A549 (cell line): ENCODE results near the gene CNTF. TPM values are rescaled to one million over a fixed set of nuclear protein-coding genes. Genes with fewer than 3 reads are reported as not detected.

Source experiments
- ATAC-seq, 2 experiments: fragments of 200-7000 bp in 1 of 2; fragments of >200 bp in 1 of 2; cut with Nextera tagmentation in 1 of 2; cut with Tn5 transposase in 1 of 2; 3 replicates each; pipeline versions ENCODE4 v1.8.0 to v1.9.1; 2018 to 2020; ENCODE audit warnings: mild to moderate bottlenecking in 1 of 2, moderate library complexity in 1 of 2
- CTCF ChIA-PET: fragments of 300-600 bp; sonication (Branson Sonifier 250); formaldehyde crosslinking; extraction: SDS; loops from one replicate; lab custom pipeline; 2021; ENCODE audit warnings: antibody characterized with exemption, inconsistent platforms; lab: Yijun Ruan, JAX
- POLR2A ChIA-PET: fragments of 350-600 bp; formaldehyde crosslinking; extraction: SDS; loops from one replicate; lab custom pipeline; 2021; ENCODE audit warnings: antibody characterized with exemption, inconsistent platforms; lab: Yijun Ruan, JAX
- DNase-seq, 2 experiments: peaks; one replicate each; pipeline versions ENCODE4 v3.0.0 to v3.0.0-alpha.2; 2011 to 2016; ENCODE audit warnings: low read depth in 1 of 2, low spot score in 1 of 2
- FAIRE-seq: peaks from 2 replicates; lab custom pipeline; 2011; peaks lifted over from hg19 to GRCh38; lab: Jason Lieb, UNC
- H3K27ac ChIP-seq, 2 experiments: fragments of >200 bp; sonication (Bioruptor Twin); formaldehyde crosslinking; 3 replicates each; pipeline ENCODE4 v1.5.1; 2016 to 2017
- H3K4me1 ChIP-seq: fragments of >200 bp; sonication (Bioruptor Twin); formaldehyde crosslinking; 3 replicates; pipeline ENCODE4 v1.6.1; 2016
- H3K4me2 ChIP-seq: fragments of >200 bp; sonication (Bioruptor Twin); formaldehyde crosslinking; 3 replicates; pipeline ENCODE4 v1.6.1; 2016
- H3K4me3 ChIP-seq: fragments of >200 bp; sonication (Bioruptor Twin); formaldehyde crosslinking; 3 replicates; pipeline ENCODE4 v1.5.1; 2016
- H3K9me3 ChIP-seq: fragments of >200 bp; sonication (Bioruptor Twin); formaldehyde crosslinking; 3 replicates; pipeline ENCODE4 v1.6.1; 2016
- CHD4 ChIP-seq: fragments of 200-600 bp; sonication (generic); IDR thresholded peaks from 2 replicates; pipeline ENCODE4 v1.6.1; 2016; ENCODE audit warnings: antibody characterized with exemption, mild to moderate bottlenecking, borderline replicate concordance
- EHMT2 ChIP-seq: fragments of 200-600 bp; sonication (generic); IDR thresholded peaks from 2 replicates; pipeline ENCODE4 v1.6.1; 2016; ENCODE audit warnings: antibody characterized with exemption, low read depth, mild to moderate bottlenecking, moderate library complexity
- EP300 ChIP-seq, 2 experiments: fragments of >200 bp; sonication (Bioruptor Twin); formaldehyde crosslinking; IDR thresholded peaks; 2 replicates in 1 of 2; 3 replicates in 1 of 2; pipeline ENCODE4 v1.6.1; 2016 to 2017
- FOSL2 ChIP-seq, 2 experiments: fragments of 450-650 bp in 1 of 2; fragments of >200 bp in 1 of 2; sonication (Bioruptor Twin) in 1 of 2; formaldehyde crosslinking; IDR thresholded peaks; 2 replicates each; pipeline versions ENCODE4 v1.5.0 to v1.6.1; 2016 to 2020; ENCODE audit warnings: mild to moderate bottlenecking in 1 of 2, moderate library complexity in 1 of 2
- HDAC2 ChIP-seq: fragments of 200-600 bp; sonication (generic); IDR thresholded peaks from 2 replicates; pipeline ENCODE4 v1.6.1; 2016
- HOXA7 ChIP-seq: fragments of 250-450 bp; sonication (Bioruptor Pico); IDR thresholded peaks from 2 replicates; pipeline ENCODE4 v1.5.0; 2020; ENCODE audit warnings: mild to moderate bottlenecking, moderate library complexity
- HOXB13 ChIP-seq: fragments of 250-450 bp; sonication (Bioruptor Pico); IDR thresholded peaks from 2 replicates; pipeline ENCODE4 v1.5.0; 2020; ENCODE audit warnings: low read depth, mild to moderate bottlenecking, moderate library complexity
- HOXB5 ChIP-seq: fragments of 250-450 bp; sonication (Bioruptor Pico); IDR thresholded peaks from 2 replicates; pipeline ENCODE4 v1.5.0; 2020; ENCODE audit warnings: mild to moderate bottlenecking, moderate library complexity
- KDM1A ChIP-seq: fragments of 200-600 bp; sonication (generic); IDR thresholded peaks from 2 replicates; pipeline ENCODE4 v1.6.1; 2016; ENCODE audit warnings: low read depth, mild to moderate bottlenecking
- NFE2L2 ChIP-seq: fragments of 150-350 bp; conservative IDR thresholded peaks from 2 replicates; pipeline ENCODE4 v1.6.1; 2014; ENCODE audit warnings: low read length
- NPAS2 ChIP-seq: fragments of 250-450 bp; sonication (Bioruptor Pico); IDR thresholded peaks from 2 replicates; pipeline ENCODE4 v1.8.0; 2022; ENCODE audit warnings: mild to moderate bottlenecking, moderate library complexity, borderline replicate concordance
- PHF8 ChIP-seq: fragments of 200-600 bp; sonication (generic); IDR thresholded peaks from 2 replicates; pipeline ENCODE4 v1.6.1; 2016; ENCODE audit warnings: low read depth, mild to moderate bottlenecking, antibody characterized with exemption, moderate library complexity, borderline replicate concordance
- POLR2AphosphoS2 ChIP-seq: conservative IDR thresholded peaks from 2 replicates; pipeline ENCODE4 v1.6.1; 2012; ENCODE audit warnings: low read length, improper control_type of control experiment, inconsistent platforms
- RAD21 ChIP-seq, 2 experiments: fragments of >200 bp in 1 of 2; sonication (Bioruptor Twin) in 1 of 2; formaldehyde crosslinking in 1 of 2; IDR thresholded peaks in 1 of 2; conservative IDR thresholded peaks in 1 of 2; 2 replicates in 1 of 2; 3 replicates in 1 of 2; pipeline ENCODE4 v1.6.1; 2012 to 2018; ENCODE audit warnings: inconsistent platforms in 1 of 2
- RFX5 ChIP-seq: fragments of 450-650 bp; IDR thresholded peaks from 2 replicates; pipeline ENCODE4 v1.7.1; 2014; ENCODE audit warnings: antibody characterized with exemption, mild to moderate bottlenecking, moderate library complexity
- SREBF2 ChIP-seq: fragments of 450-650 bp; IDR thresholded peaks from 2 replicates; pipeline ENCODE4 v1.6.1; 2014; ENCODE audit warnings: mild to moderate bottlenecking, moderate library complexity
- ZFP36 ChIP-seq: fragments of 450-650 bp; IDR thresholded peaks from 2 replicates; pipeline ENCODE4 v1.6.1; 2014; ENCODE audit warnings: borderline replicate concordance; ENCODE audit not compliant: partially characterized antibody
- WGBS: methylation state at CpG from one replicate; pipeline ENCODE4 v1.1.6; 2017; ENCODE audit errors: missing lambda C conversion rate; 5-methylcytosine and 5-hydroxymethylcytosine counted together
- polyA plus RNA-seq, 4 experiments: library from polyadenylated mRNA; depleted of rRNA in 3 of 4; stranded (reverse); fragments of >200 nt; fragmentation: RNase III in 1 of 4; extraction: RNeasy Plus Mini Kit Qiagen cat#74134 plus additional on column Dnase treatment in 1 of 4; gene quantifications; 2 replicates in 3 of 4; 3 replicates in 1 of 4; pipeline ENCODE4 v1.2.3, GENCODE V29; 2011 to 2017
- TF ChIP-seq, protein P1 (sequence below): IDR thresholded peaks from 2 replicates; pipeline ENCODE4 v1.6.1; 2012; ENCODE audit warnings: low read depth, borderline replicate concordance
- TF ChIP-seq, protein P2 (sequence below): fragments of >200 bp; sonication (Bioruptor Twin); formaldehyde crosslinking; IDR thresholded peaks from 2 replicates; pipeline ENCODE4 v1.6.1; 2016
- TF ChIP-seq, protein P3 (sequence below): fragments of 250-450 bp; sonication (Bioruptor Pico); IDR thresholded peaks from 2 replicates; pipeline ENCODE4 v1.5.0; 2020; ENCODE audit warnings: low read depth, mild to moderate bottlenecking, moderate library complexity
- TF ChIP-seq, protein P4 (sequence below): fragments of 150-350 bp; IDR thresholded peaks from 2 replicates; pipeline ENCODE4 v1.6.1; 2014; ENCODE audit warnings: low read depth, mild to moderate bottlenecking, low read length
- TF ChIP-seq, protein P5 (sequence below): IDR thresholded peaks from 2 replicates; pipeline ENCODE4 v1.6.1; 2012
- TF ChIP-seq, protein P6 (sequence below): fragments of >200 bp; sonication (Bioruptor Twin); formaldehyde crosslinking; IDR thresholded peaks from 3 replicates; pipeline ENCODE4 v1.6.1; 2016
- TF ChIP-seq, protein P7 (sequence below): fragments of 450-650 bp; IDR thresholded peaks from 2 replicates; pipeline ENCODE4 v1.6.1; 2014; ENCODE audit warnings: antibody characterized with exemption
- TF ChIP-seq, protein P8 (sequence below): fragments of 200-600 bp; sonication (generic); IDR thresholded peaks from 2 replicates; pipeline ENCODE4 v1.6.1; 2016; ENCODE audit warnings: antibody characterized with exemption, mild to moderate bottlenecking, moderate library complexity

CNTF gene
- polyA plus RNA-seq, 2 of the 4 experiments (the other 2 are of a cell fraction), result 1.3 TPM

DNA sequence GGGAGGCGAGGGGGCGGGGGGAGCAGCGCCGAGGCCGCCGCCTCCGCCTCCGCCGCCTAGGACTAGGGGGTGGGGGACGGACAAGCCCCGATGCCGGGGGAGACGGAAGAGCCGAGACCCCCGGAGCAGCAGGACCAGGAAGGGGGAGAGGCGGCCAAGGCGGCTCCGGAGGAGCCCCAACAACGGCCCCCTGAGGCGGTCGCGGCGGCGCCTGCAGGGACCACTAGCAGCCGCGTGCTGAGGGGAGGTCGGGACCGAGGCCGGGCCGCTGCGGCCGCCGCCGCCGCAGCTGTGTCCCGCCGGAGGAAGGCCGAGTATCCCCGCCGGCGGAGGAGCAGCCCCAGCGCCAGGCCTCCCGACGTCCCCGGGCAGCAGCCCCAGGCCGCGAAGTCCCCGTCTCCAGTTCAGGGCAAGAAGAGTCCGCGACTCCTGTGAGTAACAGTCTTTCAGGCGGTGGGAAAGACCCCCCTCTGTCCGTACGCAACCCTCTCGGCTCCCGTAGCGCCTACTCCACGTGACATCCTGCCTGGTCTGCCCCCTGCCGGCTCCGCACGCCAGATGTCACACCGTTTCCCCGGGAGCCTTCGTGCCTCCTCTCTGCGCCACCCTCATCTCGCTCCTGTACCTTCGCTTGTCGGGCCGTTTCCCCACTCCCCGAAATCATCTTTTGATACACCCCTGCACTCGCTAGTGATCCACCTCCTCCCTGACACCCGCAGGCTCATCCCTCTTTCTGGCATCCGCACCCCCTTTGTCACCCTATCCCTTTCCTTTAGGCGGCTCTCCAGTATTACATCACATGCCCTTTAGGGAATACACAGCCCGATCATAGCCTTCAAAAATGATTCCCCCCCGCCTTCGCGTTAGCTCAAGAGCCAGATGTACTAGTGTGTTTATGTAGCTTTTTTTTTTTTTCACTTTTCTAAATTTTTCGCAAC lies 43.0 kb upstream of the CNTF start (continued):
- TF ChIP-seq, protein P1, sequence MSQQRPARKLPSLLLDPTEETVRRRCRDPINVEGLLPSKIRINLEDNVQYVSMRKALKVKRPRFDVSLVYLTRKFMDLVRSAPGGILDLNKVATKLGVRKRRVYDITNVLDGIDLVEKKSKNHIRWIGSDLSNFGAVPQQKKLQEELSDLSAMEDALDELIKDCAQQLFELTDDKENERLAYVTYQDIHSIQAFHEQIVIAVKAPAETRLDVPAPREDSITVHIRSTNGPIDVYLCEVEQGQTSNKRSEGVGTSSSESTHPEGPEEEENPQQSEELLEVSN, result peak; percentile 74
- TF ChIP-seq EP300 (IDR thresholded peaks at IDR 0.05) (0 out of 5 replicates have a peak, but pooled peaks of 1 of the 2 experiments have one; percentile 16), EHMT2 (no peak), ZFP36 (no peak), KDM1A (no peak), HOXB13 (CRISPR knock-in tag) (no peak; the same call in 1 of the 2 replicates), HOXA7 (CRISPR knock-in tag) (no peak), HOXB5 (CRISPR knock-in tag) (no peak), CHD4 (no peak), HDAC2 (no peak), NPAS2 (CRISPR knock-in tag) (peak; percentile 90; the same call in 1 of the 2 replicates), SREBF2 (no peak), RAD21 (conservative IDR thresholded peaks at IDR 0.05 in 1 of 2, IDR thresholded peaks at IDR 0.05 in 1 of 2) (no peak; a peak in 1 of 5 replicates), PHF8 (peak; percentile 86)
- TF ChIP-seq, protein P2, sequence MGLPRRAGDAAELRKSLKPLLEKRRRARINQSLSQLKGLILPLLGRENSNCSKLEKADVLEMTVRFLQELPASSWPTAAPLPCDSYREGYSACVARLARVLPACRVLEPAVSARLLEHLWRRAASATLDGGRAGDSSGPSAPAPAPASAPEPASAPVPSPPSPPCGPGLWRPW, result no peak
- TF ChIP-seq, protein P3, sequence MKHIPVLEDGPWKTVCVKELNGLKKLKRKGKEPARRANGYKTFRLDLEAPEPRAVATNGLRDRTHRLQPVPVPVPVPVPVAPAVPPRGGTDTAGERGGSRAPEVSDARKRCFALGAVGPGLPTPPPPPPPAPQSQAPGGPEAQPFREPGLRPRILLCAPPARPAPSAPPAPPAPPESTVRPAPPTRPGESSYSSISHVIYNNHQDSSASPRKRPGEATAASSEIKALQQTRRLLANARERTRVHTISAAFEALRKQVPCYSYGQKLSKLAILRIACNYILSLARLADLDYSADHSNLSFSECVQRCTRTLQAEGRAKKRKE (CRISPR knock-in tag), result no peak
- TF ChIP-seq, protein P4, sequence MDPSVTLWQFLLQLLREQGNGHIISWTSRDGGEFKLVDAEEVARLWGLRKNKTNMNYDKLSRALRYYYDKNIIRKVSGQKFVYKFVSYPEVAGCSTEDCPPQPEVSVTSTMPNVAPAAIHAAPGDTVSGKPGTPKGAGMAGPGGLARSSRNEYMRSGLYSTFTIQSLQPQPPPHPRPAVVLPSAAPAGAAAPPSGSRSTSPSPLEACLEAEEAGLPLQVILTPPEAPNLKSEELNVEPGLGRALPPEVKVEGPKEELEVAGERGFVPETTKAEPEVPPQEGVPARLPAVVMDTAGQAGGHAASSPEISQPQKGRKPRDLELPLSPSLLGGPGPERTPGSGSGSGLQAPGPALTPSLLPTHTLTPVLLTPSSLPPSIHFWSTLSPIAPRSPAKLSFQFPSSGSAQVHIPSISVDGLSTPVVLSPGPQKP, result no peak
- TF ChIP-seq, protein P5, sequence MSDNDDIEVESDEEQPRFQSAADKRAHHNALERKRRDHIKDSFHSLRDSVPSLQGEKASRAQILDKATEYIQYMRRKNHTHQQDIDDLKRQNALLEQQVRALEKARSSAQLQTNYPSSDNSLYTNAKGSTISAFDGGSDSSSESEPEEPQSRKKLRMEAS, result peak; percentile 98
- TF ChIP-seq, protein P6, sequence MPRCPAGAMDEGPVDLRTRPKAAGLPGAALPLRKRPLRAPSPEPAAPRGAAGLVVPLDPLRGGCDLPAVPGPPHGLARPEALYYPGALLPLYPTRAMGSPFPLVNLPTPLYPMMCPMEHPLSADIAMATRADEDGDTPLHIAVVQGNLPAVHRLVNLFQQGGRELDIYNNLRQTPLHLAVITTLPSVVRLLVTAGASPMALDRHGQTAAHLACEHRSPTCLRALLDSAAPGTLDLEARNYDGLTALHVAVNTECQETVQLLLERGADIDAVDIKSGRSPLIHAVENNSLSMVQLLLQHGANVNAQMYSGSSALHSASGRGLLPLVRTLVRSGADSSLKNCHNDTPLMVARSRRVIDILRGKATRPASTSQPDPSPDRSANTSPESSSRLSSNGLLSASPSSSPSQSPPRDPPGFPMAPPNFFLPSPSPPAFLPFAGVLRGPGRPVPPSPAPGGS, result no peak
- TF ChIP-seq, protein P7, sequence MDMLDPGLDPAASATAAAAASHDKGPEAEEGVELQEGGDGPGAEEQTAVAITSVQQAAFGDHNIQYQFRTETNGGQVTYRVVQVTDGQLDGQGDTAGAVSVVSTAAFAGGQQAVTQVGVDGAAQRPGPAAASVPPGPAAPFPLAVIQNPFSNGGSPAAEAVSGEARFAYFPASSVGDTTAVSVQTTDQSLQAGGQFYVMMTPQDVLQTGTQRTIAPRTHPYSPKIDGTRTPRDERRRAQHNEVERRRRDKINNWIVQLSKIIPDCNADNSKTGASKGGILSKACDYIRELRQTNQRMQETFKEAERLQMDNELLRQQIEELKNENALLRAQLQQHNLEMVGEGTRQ, result peak; percentile 92

DNA sequence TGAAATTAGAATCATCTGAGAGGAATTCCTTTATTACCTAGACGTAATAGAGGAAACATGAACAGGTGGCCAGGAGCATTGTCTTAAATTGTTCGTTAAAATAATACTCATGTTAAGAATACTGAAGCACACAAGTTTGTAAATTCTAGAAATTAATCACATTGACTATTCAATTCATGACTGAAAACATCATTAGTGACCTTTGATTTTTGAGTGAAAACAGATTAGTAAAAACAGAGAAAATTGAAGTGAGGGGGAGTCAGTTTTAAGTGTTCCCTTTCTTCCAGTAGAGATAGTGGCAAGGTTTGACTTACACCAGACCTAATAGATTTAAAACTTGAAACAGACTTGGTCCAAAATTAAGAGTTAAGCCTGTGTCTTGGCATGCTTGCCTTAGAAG lies 42.2 kb upstream of the CNTF start:
- no peak for DNase-seq
- Histone ChIP-seq H3K4me2 (peak overlapping the region; percentile 70), H3K4me3 (peak overlapping the region; percentile 98), H3K27ac (peak overlapping the region; percentile 98 to 100; a peak in 4 of 6 replicates), H3K9me3 (no peaks in the 10 kb centered on the region), H3K4me1 (peaks cover 61% of the 10 kb centered on the region)
- ATAC-seq, result no peak
- POLR2A ChIA-PET, result no interaction called here
- no peak for FAIRE-seq
- TF ChIP-seq NFE2L2 (no peak), RFX5 (no peak), POLR2AphosphoS2 (no peak), KDM1A (no peak), FOSL2 (IDR thresholded peaks at IDR 0.05) (no peak), FOSL2 (CRISPR knock-in tag; IDR thresholded peaks at IDR 0.05) (no peak)
- TF ChIP-seq, protein P8, sequence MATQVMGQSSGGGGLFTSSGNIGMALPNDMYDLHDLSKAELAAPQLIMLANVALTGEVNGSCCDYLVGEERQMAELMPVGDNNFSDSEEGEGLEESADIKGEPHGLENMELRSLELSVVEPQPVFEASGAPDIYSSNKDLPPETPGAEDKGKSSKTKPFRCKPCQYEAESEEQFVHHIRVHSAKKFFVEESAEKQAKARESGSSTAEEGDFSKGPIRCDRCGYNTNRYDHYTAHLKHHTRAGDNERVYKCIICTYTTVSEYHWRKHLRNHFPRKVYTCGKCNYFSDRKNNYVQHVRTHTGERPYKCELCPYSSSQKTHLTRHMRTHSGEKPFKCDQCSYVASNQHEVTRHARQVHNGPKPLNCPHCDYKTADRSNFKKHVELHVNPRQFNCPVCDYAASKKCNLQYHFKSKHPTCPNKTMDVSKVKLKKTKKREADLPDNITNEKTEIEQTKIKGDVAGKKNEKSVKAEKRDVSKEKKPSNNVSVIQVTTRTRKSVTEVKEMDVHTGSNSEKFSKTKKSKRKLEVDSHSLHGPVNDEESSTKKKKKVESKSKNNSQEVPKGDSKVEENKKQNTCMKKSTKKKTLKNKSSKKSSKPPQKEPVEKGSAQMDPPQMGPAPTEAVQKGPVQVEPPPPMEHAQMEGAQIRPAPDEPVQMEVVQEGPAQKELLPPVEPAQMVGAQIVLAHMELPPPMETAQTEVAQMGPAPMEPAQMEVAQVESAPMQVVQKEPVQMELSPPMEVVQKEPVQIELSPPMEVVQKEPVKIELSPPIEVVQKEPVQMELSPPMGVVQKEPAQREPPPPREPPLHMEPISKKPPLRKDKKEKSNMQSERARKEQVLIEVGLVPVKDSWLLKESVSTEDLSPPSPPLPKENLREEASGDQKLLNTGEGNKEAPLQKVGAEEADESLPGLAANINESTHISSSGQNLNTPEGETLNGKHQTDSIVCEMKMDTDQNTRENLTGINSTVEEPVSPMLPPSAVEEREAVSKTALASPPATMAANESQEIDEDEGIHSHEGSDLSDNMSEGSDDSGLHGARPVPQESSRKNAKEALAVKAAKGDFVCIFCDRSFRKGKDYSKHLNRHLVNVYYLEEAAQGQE, result no peak
- WGBS, result 6% methylated on average over 2 of the region's 2 CpGs
- CTCF ChIA-PET, result interaction anchor here (0.6 to 2.0 kb wide), 6 partner anchors 12 to 997 kb away, joined by 3 to 9 read pairs (median 5); no protein-coding TSS in a partner anchor
